AG09309 (cell line): ENCODE results near the gene FCMR.

Experiments
- DNase-seq: peaks from one replicate; pipeline ENCODE4 v3.0.0-alpha.2; 2010; ENCODE audit warnings: low read depth
- H3K4me3 ChIP-seq: 2 replicates; pipeline ENCODE4 v1.5.1; 2011; ENCODE audit warnings: mild to moderate bottlenecking, low read depth, low read length, moderate library complexity; ENCODE audit not compliant: control insufficient read depth
- TF ChIP-seq, protein P1 (sequence below): IDR thresholded peaks from 2 replicates; pipeline ENCODE4 v1.5.1; 2011; ENCODE audit warnings: mild to moderate bottlenecking, low read depth, low read length, inconsistent platforms; ENCODE audit not compliant: insufficient read depth, control insufficient read depth; ENCODE audit errors: missing control alignments

FCMR gene

DNA sequence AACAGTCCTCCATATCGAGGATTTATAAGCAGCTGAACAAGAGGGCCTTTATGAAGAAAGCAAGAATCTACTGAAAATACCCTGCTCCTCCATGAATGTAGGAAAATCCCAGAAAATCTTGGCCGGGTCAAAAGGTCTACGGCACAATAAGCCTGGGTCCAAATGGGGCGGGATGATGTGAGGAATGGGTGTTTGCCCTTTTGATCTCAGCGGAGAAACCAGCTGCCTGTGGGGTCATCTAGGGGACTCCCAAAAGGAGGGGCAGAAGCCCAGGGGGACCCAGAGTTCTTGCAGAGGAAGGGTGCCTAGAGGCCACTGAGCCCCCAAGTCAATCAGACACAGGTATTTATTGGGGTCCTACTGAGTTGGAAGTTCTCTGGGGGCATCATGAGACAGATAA lies 35.9 kb upstream of the FCMR start:
- TF ChIP-seq, protein P1, sequence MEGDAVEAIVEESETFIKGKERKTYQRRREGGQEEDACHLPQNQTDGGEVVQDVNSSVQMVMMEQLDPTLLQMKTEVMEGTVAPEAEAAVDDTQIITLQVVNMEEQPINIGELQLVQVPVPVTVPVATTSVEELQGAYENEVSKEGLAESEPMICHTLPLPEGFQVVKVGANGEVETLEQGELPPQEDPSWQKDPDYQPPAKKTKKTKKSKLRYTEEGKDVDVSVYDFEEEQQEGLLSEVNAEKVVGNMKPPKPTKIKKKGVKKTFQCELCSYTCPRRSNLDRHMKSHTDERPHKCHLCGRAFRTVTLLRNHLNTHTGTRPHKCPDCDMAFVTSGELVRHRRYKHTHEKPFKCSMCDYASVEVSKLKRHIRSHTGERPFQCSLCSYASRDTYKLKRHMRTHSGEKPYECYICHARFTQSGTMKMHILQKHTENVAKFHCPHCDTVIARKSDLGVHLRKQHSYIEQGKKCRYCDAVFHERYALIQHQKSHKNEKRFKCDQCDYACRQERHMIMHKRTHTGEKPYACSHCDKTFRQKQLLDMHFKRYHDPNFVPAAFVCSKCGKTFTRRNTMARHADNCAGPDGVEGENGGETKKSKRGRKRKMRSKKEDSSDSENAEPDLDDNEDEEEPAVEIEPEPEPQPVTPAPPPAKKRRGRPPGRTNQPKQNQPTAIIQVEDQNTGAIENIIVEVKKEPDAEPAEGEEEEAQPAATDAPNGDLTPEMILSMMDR, result no peak
- H3K4me3 ChIP-seq, result no peak overlapping the region
- no peak for DNase-seq

DNA sequence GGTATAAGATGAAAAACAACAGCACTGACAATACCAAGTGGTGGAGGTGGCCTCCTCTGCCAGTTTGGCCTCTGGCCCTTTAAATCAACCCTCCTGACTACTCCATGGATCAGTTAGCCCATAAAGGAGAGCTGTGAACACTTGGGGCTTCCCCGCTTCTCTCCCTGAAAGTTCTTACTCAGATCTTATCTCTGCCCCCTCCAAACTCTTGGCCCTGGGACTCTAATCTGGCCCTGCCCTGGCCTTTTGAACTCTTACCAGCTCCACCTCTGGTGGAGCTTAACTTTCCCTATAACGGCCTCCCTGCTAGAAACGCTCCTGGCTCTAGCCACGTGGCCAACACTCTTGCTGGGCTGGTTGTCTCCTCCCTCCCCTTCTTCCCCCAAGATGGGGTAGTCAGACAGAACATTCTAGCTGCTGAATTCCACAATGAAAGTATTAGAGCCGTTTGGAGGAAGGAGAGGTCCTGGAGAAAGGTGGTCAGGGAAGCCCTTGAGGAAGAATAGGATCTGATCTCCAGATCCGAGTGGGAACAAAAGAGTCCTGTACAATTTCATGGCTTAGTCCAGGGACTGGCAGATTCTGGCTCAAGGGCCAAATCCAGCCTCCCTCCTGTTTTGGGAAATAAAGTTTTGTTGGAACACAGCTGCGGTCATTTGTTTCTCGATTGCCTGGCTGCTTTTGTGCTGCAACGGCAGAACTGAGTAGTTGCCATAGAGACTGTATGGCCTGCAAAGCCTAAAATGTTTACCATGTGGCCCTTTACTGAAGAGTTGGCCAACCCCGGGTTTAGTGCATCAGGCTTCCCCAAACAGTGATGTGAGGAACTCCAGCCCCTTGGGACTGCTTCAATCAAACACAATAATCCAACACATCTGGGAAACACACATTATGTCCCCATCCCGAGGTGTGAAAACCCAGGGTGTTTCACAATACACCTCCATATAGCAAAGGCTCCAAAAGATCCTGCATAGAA lies 34.0 kb upstream of the FCMR start:
- no peak for DNase-seq
- TF ChIP-seq, protein P1, result no peak
- H3K4me3 ChIP-seq, result no peak overlapping the region

DNA sequence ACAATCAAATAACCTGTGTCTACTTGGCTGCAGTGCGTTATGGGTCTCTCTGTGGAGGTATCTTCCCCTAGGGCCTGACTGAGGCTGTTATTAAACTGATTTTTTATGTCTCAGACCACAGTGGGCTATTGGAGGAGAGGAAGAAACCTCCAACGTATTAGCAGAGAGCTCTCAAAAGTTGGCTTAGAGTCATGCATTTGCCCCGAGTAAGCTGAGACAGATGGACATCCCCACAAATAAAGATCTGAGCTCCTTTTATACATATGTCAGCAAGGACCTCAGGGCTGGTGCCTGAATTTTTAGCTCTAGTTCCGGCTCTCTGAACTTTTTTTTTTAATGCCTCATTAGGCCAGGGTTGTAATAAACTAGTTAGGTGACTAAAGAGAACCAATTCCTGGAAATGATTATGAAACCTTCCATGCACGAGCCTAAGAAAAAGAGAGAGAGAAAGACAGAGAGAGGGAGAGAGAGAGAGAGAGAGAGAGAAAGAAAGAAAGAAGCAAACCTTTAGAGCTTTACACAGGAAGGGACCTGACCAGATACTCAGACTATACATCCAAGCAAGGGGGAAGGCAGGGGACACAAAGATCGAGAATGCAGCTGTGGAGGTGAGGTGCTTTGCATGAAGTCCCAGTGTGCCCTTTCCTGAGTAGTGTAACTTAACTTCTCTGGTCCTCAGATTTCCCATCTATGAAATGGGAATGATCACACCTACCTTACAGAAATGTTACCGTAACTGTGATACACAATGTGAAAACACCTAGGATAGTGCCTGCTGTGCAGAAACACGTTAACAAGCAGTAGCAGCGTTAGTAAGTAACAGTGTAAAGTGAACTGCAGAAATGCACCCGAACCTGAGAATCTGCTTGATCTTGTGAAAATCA lies 33.0 kb upstream of the FCMR start:
- TF ChIP-seq, protein P1, result no peak
- no peak overlapping the region for H3K4me3 ChIP-seq
- DNase-seq, result no peak

DNA sequence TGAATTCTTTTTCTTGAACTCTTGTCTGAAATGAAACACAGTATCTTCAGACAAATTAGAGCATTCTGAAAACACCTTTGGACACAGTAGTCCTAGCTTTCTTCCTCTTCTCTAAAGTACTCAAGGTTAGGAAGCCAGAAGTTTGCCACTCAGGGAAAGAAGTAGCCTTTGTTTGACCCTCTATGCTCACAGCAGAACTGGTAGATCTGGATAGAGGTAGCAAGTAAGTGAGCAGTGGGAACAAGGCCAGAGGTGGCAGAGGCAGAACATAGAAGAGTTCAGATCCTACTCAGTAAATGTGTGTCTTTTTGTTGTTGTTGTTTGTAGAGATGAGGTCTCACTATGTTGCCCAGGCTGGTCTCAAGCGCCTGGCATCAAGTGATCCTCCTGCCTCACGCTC lies 31.9 kb upstream of the FCMR start:
- TF ChIP-seq, protein P1, result no peak
- H3K4me3 ChIP-seq, result no peak overlapping the region
- no peak for DNase-seq

DNA sequence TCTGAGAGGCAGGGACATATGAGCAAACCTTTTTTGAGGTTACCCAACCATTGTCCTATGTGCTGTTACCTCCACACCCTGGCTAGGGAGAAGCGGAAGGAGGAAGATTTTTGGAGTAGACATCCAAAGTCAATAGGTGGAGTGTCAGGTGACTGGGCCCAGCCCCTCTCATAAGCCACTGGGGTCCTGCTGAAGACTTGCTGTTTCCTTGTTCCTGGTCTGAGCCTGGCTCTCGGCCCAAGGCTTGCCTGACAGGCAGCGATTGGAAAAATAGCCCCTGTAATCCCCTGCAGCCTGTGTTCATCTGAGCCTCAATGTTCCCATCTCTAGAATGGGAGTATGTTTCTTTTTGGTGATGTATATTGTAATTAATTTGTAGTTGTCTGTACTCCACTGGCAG lies 31.4 kb upstream of the FCMR start:
- TF ChIP-seq, protein P1, result no peak
- no peak for DNase-seq
- no peak overlapping the region for H3K4me3 ChIP-seq

DNA sequence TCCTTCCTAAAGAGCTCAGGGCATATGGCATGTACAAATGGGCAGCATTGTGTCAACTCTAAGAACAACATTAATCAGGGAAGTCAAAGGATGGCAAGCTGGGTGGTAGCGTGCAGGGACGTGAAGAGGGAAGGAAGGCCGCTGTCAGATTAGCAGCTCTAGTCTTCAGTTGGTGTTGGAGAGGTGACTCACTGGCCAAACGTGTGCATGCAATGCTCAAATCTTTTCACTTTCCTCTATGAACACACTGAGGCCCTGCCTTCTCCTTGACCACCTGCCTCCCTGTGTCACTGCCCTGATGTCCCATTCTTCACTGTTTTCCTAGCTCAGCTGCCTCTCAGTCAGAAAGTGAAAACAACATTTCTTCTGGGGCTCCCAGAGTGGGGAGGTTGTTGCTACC lies 30.4 kb upstream of the FCMR start:
- H3K4me3 ChIP-seq, result no peak overlapping the region
- no peak for DNase-seq

More for the DNA sequence above, 30.4 kb upstream of the FCMR start:
- TF ChIP-seq, protein P1, result no peak
